Astrocyte of the cerebellum (primary cell): ENCODE data around the gene CLASP2.
"Not testable (repeated sequence)": the region's sequence is repeated elsewhere in the genome, so short reads cannot be mapped to it uniquely, and the experiment has no call there.

Experiments used
- DNase-seq: peaks from one replicate; pipeline ENCODE4 v3.0.0-alpha.2; 2011; ENCODE audit warnings: low read depth
- H3K4me3 ChIP-seq: 2 replicates; pipeline ENCODE4 v1.5.1; 2011; ENCODE audit warnings: mild to moderate bottlenecking, low read depth, low read length, moderate library complexity
- in situ Hi-C: cut with HindIII; loops from 2 replicates; pipeline ENCODE4 v1.10.0; 2017; ENCODE audit warnings: low sequenced_read_pairs
- TF ChIP-seq, protein P1 (sequence below): IDR thresholded peaks from 2 replicates; pipeline ENCODE4 v1.5.1; 2012; ENCODE audit warnings: low read length, low read depth, moderate library complexity, mild to moderate bottlenecking; ENCODE audit errors: missing control alignments

Gene CLASP2

DNA sequence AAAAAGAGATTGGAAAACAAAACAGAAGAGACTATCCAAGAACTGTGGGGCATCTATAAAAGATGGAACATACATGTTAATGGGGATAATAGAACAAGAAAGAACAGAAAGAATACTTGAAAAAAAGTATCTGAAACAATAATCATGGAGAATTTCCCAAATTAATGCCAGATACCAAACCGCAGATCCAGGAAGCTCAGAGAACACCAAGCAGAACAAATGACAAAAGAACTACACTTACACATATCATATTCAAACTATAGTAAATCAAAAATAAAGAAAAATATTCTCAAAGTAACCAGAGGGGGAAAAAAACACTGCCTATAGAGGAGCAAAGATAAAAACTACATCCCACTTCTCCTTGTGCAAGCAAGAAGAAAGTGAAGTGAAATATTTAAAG is 40.0 kb downstream of the CLASP2 start:
- no peak for DNase-seq
- TF ChIP-seq, protein P1, sequence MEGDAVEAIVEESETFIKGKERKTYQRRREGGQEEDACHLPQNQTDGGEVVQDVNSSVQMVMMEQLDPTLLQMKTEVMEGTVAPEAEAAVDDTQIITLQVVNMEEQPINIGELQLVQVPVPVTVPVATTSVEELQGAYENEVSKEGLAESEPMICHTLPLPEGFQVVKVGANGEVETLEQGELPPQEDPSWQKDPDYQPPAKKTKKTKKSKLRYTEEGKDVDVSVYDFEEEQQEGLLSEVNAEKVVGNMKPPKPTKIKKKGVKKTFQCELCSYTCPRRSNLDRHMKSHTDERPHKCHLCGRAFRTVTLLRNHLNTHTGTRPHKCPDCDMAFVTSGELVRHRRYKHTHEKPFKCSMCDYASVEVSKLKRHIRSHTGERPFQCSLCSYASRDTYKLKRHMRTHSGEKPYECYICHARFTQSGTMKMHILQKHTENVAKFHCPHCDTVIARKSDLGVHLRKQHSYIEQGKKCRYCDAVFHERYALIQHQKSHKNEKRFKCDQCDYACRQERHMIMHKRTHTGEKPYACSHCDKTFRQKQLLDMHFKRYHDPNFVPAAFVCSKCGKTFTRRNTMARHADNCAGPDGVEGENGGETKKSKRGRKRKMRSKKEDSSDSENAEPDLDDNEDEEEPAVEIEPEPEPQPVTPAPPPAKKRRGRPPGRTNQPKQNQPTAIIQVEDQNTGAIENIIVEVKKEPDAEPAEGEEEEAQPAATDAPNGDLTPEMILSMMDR: no peak
- no peak overlapping the region for H3K4me3 ChIP-seq
- in situ Hi-C loops: no loop called here

DNA sequence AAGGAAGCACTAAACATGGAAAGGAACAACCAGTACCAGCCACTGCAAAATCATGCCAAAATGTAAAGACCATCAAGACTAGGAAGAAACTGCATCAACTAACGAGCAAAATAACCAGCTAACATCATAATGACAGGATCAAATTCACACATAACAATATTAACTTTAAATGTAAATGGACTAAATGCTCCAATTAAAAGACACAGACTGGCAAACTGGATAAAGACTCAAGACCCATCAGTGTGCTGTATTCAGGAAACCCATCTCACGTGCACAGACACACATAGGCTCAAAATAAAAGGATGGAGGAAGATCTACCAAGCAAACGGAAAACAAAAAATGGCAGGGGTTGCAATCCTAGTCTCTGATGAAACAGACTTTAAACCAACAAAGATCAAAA is 44.6 kb downstream of the CLASP2 start:
- DNase-seq, in situ Hi-C loops: not testable (repeated sequence)

DNA sequence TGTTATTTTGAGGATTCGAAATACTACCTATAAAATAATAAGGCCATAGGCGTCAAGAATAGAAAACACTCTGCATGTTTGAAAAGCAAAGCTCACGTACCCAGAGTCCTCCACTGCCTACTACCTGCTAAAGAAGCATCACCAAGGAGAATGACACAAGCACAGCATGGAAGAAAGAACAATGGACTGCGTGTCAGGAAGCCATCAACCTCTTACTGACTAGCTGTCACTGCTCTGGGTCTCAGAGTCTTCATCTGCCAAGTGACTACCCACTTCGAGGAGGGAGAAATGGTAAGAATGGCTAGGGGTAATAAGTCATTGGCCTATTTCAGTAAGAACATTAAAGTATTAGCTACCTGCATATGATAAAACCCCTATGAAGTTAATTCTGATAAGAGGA is 49.4 kb downstream of the CLASP2 start:
- no peak for DNase-seq
- TF ChIP-seq, protein P1: no peak
- H3K4me3 ChIP-seq: no peak overlapping the region
- in situ Hi-C loops: no loop called here

More for the DNA sequence above, 44.6 kb downstream of the CLASP2 start:
- not testable (repeated sequence) for H3K4me3 ChIP-seq

DNA sequence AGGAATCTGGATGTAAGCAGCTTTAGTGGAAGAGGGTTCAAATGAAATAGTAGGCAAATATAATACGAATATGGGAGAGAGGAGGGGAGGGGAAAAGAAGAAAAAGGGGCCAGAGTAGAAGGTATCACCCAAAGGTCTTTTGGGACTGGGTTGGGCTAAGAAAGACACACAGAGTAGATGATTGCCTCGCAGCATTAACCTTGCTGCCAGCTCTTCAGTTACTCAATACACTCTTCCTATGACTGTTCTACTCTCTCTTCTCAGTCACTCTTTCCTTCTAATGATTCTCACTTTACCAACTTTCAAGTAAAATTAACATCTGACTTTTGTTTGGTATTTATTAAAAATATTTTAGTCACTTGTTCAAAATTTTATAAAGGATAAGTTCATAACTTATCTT is 52.8 kb downstream of the CLASP2 start:
- TF ChIP-seq, protein P1: no peak
- no peak overlapping the region for H3K4me3 ChIP-seq
- in situ Hi-C loops: no loop called here
- no peak for DNase-seq

DNA sequence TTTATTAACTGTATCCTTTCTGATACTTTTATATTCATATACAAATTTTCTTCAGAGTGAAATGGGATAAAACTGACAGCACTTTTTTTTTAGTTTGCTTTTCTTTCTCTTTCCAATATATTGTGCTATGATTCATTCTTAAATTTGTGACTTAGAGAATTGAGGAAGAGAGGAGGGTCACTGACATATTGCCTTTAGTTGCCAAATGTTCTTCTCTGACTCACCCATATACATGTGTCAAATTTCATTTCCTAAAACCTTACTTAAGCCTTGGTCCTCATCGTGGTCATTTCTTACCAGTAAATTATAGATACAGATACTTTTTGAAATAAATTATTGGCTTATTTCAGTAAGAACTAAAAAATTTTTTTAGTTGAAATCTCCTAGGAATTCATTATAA is 53.9 kb downstream of the CLASP2 start:
- TF ChIP-seq, protein P1: no peak
- in situ Hi-C loops: no loop called here
- no peak overlapping the region for H3K4me3 ChIP-seq
- DNase-seq: peak; percentile 58

DNA sequence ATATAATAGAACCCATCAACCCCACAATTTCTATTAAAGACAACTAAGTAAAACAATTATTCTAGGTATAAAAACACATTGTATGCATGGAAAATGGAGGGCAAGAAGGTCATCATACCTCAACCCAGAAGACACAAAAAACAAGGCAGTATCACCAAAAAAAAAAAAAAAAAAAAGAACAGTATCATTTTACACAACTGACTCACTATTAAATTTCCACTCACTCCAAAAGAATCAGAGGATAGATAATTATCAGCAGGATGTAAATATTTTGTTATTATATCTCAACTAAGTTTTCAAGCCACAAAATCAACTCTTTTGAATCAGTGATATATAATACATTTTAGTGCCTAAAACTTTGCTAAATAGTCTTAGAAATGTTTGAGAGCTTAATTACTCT is 55.0 kb downstream of the CLASP2 start:
- TF ChIP-seq, protein P1: no peak
- no peak for DNase-seq
- H3K4me3 ChIP-seq: no peak overlapping the region
- in situ Hi-C loops: no loop called here

DNA sequence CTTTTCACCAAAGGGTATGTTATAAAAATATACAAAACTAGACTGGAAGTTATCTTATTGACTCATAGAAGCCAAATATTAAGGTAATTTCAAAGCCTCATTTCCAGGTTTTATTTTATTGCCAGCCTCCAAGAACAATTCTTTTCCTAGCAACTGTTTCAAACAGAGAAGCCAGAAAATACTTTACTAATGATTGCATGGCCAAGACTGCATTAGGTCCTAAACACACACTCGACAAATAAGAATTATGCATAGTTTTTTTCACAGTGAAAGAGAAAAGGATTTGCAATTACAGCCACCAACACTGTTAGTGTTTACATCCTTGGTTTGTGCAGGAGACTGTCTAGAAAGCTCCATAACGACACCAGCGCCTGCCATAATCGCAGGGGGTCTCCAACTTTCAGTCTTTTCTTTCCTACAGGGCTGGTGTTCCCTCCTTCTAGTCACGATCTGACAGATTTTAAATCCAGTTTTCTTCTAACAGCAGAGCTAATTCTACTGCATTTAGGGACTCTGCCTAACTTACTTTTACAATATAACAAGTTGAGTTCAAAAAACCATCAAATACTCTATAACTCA is 58.1 kb downstream of the CLASP2 start:
- TF ChIP-seq, protein P1: no peak
- H3K4me3 ChIP-seq: peak overlapping the region; percentile 51
- in situ Hi-C loops: no loop called here
- no peak for DNase-seq
